ENCODE data around the gene TMEM247.
A peak's percentile ranks its signal among the peaks of the same experiment; 100 is the strongest.

Gene TMEM247

DNA sequence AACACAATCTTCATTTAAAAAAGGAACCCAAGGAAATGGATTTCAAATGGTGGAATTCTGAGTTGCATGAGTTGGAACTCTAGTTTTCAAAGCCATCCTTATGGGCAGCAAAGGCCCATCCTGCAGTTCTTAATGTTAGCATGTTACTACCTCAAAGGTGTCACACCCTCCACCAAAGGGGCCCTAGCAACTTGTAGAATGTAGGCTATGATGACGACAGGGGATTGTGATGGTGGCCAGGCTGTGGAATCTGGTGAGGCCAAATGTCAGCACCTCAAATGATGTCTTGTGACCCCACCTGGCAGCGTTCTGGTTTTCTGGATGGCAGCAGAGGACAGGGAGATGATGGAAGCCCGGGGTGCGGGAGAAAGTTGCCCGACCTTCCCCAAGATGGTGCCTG lies at the start of gene TMEM247:
Gene TMEM247, plus strand, starts transcription at position 301 of the 400 bp plus-strand sequence.
- DNase-seq: no peak

DNA sequence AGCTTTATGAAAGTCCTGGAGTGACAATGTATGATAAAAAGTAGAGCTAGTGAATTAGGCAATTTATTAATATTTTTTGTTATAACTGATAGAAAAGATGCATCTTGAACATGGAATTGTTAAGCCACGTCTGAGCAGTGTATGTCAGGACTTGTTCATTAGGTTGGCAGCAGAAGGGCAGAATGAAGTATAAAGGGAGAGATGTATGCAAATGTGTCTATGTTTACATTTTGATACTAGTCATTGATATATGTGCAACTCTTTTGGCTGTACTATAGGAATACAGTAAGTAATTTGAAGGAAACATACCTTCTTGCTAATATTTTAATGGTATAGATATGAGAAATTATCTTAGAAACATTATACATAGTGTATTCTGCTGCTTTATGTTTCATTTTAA lies 49.0 kb upstream of the TMEM247 start:
- no peak for DNase-seq

GRCh38 chr2:46430992-46431391 lies 48.4 kb upstream of the TMEM247 start:
- no peak for DNase-seq

GRCh38 chr2:46431481-46432235 lies 47.7 kb upstream of the TMEM247 start:
- DNase-seq: no peak

DNA sequence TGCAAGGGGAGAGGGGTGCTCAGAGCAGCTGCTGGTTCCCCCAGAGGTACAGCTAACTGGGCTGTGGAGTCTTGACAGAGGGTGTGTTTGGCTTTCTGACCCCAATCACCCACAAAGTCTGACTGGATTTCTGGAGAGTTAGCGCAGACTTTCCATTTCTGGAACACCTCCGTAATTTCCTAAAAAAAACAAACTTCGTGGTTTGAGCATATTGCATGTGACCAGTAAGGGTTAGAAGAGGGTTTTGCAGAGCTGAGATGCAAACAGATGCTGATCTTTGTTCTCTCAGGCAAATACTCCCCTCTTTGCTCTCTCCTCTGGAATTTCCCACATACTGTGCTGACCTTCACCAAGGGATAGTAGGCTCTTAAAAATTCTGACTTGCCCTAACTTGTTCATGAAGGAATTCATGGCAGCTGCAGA lies 44.5 kb upstream of the TMEM247 start:
- DNase-seq: no peak

GRCh38 chr2:46435353-46435752 lies 44.0 kb upstream of the TMEM247 start:
- DNase-seq: no peak

DNA sequence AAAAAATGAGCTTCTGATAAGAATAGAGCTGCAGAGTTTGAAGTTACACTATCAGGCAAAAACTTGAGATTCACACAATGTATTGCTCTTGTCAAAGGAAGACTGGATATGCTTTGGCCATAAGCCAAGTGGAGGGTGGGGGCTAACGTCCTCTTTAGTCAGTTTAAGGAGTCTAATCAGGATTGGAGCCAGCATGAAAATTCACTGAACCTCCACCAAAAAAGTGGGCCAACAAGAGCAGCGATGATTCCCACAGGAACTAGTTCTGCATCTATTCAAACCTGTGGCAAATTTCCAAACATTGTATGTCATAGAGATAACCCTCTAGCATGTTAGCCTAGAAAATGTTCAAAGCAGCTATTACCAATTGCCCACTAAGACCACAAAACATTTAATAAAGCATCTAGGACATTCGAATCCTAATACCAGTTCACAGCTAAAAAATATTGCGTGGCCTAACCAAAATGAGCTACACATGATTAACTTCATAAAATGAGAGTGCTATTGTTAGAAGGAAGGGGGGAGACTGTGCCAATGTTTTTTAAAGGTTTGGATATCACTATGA lies 43.5 kb upstream of the TMEM247 start:
- no peak for DNase-seq

- DNase-seq: no peak
Observed at GRCh38 chr2:46436800-46437199, 42.6 kb upstream of the TMEM247 start.

- no peak for DNase-seq
Observed at GRCh38 chr2:46438102-46438501, 41.3 kb upstream of the TMEM247 start.

DNA sequence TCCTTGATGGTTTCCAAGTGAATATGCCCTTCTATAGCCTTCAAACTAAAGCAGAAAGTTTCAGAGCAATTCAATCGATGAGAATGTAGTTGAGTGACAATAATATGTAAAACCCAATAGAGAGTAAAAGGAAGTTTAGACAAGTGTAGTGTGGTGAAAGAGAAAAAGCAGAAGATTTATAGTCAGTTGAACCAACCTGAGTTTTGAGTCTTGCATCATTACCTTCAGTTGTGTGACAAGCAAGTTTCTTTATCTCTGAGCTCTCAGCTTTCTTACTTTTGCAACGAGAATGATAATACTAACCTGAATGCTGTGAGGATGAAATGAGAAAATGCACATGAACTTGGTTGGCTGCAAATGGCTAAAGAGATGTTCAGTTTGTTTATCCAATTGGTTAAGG lies 40.6 kb upstream of the TMEM247 start:
- no peak for DNase-seq

- peak; percentile 61 for DNase-seq
Observed at GRCh38 chr2:46439582-46439981, 39.8 kb upstream of the TMEM247 start.

- DNase-seq: no peak
Observed at GRCh38 chr2:46441838-46442712, 37.3 kb upstream of the TMEM247 start.

GRCh38 chr2:46444732-46445131 lies 34.6 kb upstream of the TMEM247 start:
- no peak for DNase-seq

GRCh38 chr2:46445556-46445955 lies 33.8 kb upstream of the TMEM247 start:
- DNase-seq: no peak

DNA sequence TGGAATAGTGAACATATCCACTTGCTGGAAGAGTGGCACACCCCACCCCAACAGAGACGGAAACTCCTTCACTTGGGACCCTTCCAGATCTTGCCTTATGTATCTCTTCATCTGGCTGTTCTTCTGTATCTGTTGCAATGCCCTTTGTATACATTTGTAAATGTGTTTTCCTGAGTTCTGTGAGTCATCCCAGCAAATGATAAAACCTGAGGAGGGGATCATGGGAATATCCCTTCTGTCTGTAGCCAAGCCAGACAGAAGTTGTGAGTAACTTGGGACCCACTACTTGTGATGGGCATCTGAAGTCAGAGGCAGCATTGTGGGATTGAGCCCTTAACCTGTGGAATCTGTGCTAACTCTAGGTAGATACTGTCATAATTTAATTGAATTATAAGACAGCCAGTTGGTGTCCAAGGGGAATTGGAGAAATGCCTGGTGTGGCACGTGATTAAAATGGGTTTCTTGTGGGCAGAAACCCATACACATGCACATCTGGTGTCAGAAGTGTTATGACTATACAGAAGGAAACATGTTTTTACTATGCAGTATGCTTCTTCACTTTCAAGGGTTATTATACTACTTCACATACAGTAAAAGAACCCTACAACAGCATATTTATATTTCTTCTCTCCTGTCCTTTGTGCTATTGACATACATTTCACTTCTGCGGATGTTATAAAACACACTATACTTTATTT lies 32.3 kb upstream of the TMEM247 start:
- no peak for DNase-seq

DNA sequence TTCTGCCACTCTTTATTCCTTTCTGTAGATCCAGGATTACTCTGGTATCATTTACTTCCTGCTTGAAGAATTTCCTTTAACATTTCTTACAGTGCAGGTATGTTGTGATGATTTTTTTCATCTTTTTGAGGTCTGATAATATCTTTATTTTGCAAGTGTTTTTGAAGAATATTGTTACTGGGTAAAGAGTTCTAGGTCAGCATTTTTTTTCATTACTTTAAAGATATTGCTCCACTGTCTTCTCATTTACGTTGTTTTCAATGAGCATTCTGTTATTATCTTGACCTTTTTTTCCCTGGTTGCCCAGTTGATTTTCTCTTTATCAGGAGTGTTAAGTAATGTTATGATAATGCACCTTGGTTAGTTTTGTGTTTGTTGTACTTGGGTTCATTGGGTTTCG lies 31.7 kb upstream of the TMEM247 start:
- no peak for DNase-seq

GRCh38 chr2:46448111-46448510 lies 31.3 kb upstream of the TMEM247 start:
- DNase-seq: no peak

GRCh38 chr2:46448641-46449040 lies 30.7 kb upstream of the TMEM247 start:
- DNase-seq: no peak

DNA sequence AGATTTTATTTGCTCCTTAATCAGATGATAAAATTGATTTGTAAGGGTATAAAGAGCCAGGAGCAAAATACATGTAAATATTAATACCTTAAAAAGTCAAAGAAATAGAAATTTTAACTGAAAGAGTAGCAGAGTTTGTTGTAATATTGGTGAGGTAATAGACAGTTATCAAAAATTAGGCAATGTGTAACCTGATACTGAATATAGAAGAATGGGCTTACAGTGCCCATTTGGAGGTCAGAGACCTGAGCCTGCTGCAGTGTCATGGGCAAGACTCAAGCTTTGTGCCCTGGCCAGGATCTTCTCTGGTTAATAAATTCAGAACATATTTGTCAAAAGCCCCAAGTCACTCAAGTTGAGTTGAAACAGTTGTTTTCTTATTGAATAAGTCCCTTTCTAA lies 29.7 kb upstream of the TMEM247 start:
- DNase-seq: no peak

DNA sequence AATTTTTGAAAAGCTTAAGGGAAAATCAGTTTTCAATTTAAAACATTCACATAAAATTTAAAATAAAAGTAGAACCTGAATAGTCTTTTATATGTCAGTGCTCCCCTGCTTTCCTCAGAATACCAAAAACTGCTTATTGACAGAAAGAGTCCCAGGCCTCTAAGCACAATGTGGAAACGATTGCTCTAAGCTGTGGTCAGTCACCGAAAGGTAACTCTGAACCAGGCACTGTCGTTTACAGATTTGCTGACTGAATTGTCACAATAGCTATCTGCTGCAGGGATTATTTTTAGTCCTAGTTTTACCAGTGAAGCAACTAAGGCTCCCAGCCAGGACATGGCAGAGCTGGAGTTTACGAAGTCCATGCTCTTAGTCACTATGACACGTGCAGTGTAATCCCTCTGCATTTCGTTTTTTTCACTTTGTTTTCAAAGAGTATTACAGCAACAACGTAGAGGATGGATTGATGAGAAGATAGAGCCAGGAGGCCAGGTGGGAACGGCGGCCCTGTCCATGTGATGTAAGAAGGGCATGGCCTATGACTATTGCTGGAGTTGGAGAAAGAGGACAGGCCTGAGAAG lies 28.1 kb upstream of the TMEM247 start:
- DNase-seq: no peak

GRCh38 chr2:46456789-46457188 lies 22.6 kb upstream of the TMEM247 start:
- no peak for DNase-seq

DNA sequence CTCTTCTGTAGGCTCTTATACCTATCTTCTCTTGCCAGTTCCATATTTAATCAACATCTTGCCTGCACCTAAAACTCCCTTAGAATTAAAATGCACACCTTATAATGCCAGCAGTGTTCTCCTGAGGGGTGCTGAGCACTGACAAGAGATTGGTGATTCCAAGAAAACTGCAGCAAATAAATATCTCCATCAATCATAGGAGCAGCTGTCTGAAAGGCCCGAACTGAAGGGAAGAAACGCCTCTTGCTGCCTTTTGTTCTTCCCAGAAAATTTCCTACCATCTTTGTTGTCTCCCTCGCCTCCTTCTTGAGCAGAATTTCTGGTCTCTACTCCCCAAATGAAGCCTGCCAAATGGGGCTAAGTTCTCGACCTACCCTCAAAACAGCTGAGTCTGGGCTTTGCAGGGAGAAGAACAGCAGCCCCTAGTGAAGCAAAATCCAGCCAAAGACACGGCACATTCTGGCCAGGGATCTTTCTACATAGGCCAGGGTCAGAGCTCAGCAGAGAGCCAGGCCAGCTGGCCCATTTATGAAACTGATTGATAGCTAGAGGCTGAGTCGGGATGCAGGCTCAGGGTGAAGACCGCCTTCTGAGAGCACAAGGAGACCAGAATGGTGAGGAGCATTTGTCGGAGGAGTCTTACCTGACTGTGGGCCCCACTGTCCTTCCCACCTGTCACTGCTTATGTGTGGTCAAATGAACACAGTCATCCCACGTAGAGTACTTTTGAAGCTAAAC lies 20.4 kb upstream of the TMEM247 start:
- DNase-seq: no peak

Data from CD4-positive, alpha-beta T cell treated with Interleukin-10 for 1 hour (primary cell).